ENCODE results near the gene TMEM92.
"Not testable (repeated sequence)": the region's sequence is repeated elsewhere in the genome, so short reads cannot be mapped to it uniquely, and the experiment has no call there.

Gene TMEM92

DNA sequence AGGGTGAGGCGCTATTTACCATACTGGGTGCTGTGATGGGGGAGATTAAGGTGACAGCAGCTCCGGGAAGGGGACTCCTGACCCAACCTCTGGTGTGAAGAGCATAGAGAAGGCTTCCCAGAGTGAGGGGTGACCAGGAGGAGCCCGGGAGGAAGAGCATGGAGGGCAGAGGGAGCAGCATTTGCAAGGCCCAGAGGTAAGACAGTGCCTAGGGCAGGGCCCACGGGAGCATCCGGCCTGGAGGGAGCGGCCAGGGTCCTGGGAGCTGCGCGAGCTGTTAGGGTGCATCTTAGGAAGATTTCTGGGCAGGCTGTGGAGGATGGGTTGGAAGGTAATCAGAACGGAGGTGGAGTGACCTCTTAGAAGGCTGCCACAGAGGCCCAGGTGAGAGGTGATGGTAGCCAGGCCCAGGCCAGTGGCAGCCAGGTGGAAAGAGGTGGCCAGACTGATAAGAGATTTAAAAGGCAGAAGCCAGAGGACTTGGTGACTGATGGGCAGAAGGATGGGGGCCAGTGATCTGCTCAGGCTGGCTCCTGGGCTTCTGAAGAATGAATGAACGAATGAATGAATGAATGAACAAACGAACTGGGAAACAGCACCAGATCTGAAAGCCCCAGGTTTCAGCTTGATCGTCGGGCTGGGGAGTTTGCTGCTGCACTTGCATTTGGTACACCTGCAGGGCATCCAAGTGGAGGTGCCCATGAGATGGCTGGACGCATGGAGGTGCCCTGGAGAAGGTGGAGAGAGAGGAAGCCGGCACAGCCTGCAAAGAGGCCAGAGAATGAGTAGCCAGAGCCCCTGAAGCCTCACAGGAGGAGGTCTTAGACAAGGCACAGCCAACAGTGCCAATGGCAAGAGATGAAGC, 13.0 kb upstream of the TMEM92 start:
- in situ Hi-C loops (cut with MboI; ENCODE audit: low sequenced_read_pairs), result no loop called here

GRCh38 chr17:50262001-50262794, 12.1 kb upstream of the TMEM92 start:
- in situ Hi-C loops (cut with MboI; ENCODE audit: low sequenced_read_pairs), result no loop called here

GRCh38 chr17:50263331-50264262, 10.7 kb upstream of the TMEM92 start:
- in situ Hi-C loops (cut with MboI; ENCODE audit: low sequenced_read_pairs), result no loop called here

- in situ Hi-C loops (cut with MboI; ENCODE audit: low sequenced_read_pairs), result no loop called here
Observed at GRCh38 chr17:50264263-50265113, 9.8 kb upstream of the TMEM92 start.

GRCh38 chr17:50265212-50265611, 9.1 kb upstream of the TMEM92 start:
- in situ Hi-C loops (cut with MboI; ENCODE audit: low sequenced_read_pairs), result no loop called here

DNA sequence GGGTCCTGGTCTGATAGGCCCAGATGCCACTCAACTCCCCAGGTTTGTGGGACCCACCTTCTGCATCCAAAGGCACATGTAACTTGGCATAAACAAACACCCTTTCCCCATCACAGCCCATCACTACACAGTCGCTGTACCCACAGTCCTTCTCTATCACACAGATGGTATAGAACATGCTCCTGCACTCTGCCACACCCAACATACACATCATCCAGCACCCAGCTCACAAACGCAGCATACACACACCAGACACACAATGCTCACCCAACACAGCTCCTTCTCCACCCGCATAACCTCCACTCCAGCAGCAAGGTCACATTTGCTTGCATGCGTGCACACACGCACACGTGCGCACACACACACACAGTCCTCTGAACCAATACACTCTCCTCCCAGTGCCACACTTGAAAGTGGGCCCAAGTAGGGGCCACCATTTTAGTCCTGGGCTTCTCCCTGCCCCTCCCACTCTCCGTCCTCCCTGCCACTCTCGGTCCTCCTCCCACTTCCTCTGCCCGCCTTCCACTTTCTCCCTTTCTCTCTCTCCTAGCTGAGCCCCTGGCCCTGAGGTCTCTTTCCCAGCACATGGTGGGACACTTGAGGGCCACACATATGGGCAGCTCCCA, 8.5 kb upstream of the TMEM92 start:
- in situ Hi-C loops (cut with MboI; ENCODE audit: low sequenced_read_pairs), result no loop called here

GRCh38 chr17:50266384-50267073, 7.7 kb upstream of the TMEM92 start:
- in situ Hi-C loops (cut with MboI; ENCODE audit: low sequenced_read_pairs), result no loop called here

DNA sequence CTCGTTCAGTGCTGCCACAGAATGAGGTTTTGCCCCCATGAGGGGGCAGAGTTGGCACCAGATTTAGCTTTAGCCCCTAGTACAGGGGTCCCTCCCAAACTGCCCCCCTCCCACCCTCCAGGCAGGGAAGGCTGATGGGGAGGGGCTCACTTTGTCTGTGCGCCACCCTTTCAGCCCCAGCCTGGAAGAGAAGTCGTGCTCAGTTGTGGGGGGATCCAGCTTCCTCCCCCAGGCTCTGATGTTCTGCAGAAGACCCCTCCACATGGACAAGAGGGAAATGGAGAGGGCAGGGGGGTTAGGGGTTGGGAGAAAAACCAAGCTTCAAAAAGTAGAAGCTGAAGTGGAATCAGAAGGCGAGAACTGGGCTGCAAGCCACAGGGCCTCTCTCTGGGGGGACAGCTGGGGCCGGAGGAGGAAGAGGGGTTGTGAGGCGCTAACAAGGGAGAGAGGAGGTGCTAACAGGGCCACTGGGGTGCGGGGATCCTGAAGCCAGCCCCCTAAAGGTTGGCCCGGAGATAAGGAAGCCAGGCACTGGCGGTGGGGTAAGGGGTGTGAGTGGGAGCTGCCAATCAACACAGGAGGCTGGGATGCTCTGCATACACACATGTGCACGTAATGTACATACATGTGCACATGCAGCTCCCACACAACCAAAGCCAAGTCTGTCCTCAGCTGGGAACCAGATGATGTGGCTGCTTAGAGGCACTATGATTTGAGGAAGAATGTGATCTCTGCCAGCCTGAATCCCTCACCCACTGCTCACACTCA, 7.0 kb upstream of the TMEM92 start:
- in situ Hi-C loops (cut with MboI; ENCODE audit: low sequenced_read_pairs), result no loop called here

- in situ Hi-C loops (cut with MboI; ENCODE audit: low sequenced_read_pairs), result no loop called here
Observed at GRCh38 chr17:50268026-50268425, 6.2 kb upstream of the TMEM92 start.

- in situ Hi-C loops (cut with MboI; ENCODE audit: low sequenced_read_pairs), result no loop called here
Observed at GRCh38 chr17:50268743-50269275, 5.5 kb upstream of the TMEM92 start.

DNA sequence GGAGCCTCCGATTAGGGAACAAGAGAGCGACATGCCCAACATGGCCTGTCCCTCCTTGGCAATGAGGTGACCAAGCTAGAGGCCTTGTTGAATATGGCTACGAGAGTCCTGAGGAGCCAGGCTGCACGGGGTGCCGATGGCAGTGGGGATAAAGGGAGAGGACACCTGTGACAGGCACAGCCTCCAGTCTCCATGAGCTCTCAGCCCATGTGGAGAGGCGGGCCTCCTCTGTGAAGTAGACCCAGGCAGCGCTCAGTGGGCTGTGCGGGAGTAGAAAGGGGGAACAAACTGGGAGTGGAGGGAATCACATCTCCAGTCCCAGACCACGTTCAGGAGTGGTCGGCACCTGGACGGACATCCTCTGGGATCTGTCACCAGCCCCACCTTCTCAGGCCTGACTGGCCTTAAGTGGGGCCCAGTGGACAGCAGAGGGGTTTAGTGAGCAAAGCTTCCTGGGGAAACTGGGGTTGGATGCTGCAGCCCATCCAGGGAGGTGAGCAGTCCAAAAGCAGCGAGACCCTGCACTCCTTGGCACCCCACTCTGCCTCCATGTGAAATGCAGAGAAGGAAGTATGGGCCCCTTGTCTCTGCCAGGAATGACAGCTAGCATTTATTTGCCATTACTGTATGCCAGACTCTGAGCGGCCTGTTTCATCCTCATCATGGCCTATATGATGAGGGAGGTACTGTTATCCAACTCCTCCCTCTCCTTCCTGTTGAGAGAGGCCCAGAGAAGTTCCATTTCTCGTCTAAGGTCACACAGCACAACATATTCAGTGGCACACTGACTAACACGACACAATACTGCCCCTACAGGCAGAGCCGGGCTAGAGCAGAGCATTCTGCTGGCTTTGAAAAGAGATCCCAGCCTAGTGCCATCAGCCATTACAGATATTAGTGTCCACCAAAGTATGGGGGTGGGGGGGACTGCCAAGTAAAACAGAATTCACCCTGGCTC, 4.5 kb upstream of the TMEM92 start:
- in situ Hi-C loops (cut with MboI; ENCODE audit: low sequenced_read_pairs), result no loop called here

- in situ Hi-C loops (cut with MboI; ENCODE audit: low sequenced_read_pairs), result no loop called here
Observed at GRCh38 chr17:50270435-50271362, 3.6 kb upstream of the TMEM92 start.

DNA sequence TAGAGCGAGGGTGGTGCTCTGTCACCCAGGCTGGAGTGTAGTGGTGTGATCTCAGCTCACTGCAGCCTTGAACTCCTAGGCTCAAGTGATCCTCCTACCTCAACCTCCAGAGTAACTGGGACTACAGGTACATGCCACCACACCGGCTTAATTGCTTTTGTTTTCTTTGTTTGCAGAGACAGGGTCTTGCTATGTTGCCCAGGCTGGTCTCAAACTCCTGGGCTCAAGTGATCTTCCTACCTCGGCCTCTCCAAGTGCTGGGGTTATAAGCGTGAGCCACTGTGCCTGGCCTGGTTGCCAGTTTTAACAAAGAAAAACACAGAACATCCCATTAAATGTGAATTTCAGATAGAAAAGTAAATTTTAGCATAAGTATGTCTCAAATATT, 2.9 kb upstream of the TMEM92 start:
- in situ Hi-C loops (cut with MboI; ENCODE audit: low sequenced_read_pairs), result not testable (repeated sequence)

GRCh38 chr17:50272246-50272645, 2.0 kb upstream of the TMEM92 start:
- in situ Hi-C loops (cut with MboI; ENCODE audit: low sequenced_read_pairs), result no loop called here

- in situ Hi-C loops (cut with MboI; ENCODE audit: low sequenced_read_pairs), result no loop called here
Observed at GRCh38 chr17:50272711-50273653, 1.3 kb upstream of the TMEM92 start.

Data from hTERT RPE-1 (cell line).